Esophagus muscularis mucosa (tissue), 4 donors: ENCODE results near the gene BAAT.

ENCODE experiments used
- EP300 ChIP-seq: sonication (generic); formaldehyde crosslinking; IDR thresholded peaks from one replicate; pipeline ENCODE4 v1.6.1; 2017; ENCODE audit warnings: antibody characterized with exemption
- POLR2A ChIP-seq: fragments of 450-650 bp; IDR thresholded peaks from one replicate; pipeline ENCODE4 v1.6.1; 2017; ENCODE audit warnings: antibody characterized with exemption, moderate library complexity, mild to moderate bottlenecking, low read depth
- POLR2AphosphoS5 ChIP-seq, 2 donors: sonication (generic); formaldehyde crosslinking; IDR thresholded peaks; one replicate each; pipeline ENCODE4 v1.6.1; 2017; ENCODE audit warnings: antibody characterized with exemption in 2 of 2
- TF ChIP-seq, protein P1 (sequence below), 3 experiments: fragments of 200-600 bp in 2 of 3; fragments of 450-650 bp in 1 of 3; sonication (generic) in 2 of 3; IDR thresholded peaks; one replicate each; pipeline ENCODE4 v1.5.1; 2017 to 2019; ENCODE audit warnings: antibody characterized with exemption in 3 of 3, mild to moderate bottlenecking in 2 of 3, moderate library complexity in 1 of 3

DNA sequence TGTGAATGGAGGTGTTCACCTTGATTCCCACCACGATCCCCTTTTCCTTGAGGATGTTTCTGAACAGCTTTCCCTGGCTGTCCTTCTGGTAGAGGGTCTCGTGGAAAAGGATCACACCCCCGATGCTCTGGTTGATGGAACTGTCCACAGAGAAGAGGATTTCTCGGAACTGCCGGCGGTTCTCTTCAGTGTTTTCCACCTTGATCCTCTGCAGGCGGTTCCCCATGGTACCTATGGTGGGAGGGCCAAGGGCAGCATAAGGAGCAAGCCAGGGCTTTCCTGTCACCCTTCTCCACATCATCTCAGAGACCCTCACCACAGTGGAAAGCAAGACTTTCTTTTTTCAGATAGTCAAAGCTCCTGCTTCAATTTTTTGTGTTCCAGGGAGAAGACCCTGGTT lies 44.9 kb upstream of the BAAT start:
- TF ChIP-seq, protein P1, sequence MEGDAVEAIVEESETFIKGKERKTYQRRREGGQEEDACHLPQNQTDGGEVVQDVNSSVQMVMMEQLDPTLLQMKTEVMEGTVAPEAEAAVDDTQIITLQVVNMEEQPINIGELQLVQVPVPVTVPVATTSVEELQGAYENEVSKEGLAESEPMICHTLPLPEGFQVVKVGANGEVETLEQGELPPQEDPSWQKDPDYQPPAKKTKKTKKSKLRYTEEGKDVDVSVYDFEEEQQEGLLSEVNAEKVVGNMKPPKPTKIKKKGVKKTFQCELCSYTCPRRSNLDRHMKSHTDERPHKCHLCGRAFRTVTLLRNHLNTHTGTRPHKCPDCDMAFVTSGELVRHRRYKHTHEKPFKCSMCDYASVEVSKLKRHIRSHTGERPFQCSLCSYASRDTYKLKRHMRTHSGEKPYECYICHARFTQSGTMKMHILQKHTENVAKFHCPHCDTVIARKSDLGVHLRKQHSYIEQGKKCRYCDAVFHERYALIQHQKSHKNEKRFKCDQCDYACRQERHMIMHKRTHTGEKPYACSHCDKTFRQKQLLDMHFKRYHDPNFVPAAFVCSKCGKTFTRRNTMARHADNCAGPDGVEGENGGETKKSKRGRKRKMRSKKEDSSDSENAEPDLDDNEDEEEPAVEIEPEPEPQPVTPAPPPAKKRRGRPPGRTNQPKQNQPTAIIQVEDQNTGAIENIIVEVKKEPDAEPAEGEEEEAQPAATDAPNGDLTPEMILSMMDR (IDR thresholded peaks at IDR 0.05): no peak
- TF ChIP-seq POLR2AphosphoS5 (IDR thresholded peaks at IDR 0.05): no peak
- no peak for TF ChIP-seq POLR2A
- TF ChIP-seq EP300: no peak
